ENCODE measurements around the gene MARCO. TPM values are rescaled to one million over a fixed set of nuclear protein-coding genes. Genes with fewer than 3 reads are reported as not detected.

Gene MARCO
- total RNA-seq, 1 experiment from 2014 or later = 0.43 TPM

DNA sequence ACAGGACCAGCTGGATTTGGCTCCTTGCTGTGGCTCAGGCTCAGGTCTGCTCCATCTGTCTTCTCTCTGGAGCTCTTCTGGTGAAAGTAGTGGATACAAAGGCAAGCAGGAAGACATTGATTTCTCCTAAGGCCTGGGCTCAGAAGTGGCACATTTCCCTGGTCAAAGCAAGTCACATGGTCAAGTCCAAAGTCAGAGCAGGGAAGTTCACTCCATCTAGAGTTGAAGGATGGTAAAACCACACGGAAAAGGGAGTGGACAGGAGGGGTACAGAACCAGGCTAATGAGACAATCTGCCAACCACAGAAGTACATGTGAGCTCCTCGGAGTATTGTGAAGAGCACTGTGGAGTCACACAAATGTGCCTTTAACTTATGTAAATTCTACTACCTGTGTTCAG, 66.1 kb downstream of the MARCO start:
- no TSS peak for BruUV-seq (replicated peaks)
- peak in 1 of 2 experiments; percentile 17 for DNase-seq
- CTCF ChIA-PET = interaction anchor here (1.3 kb wide), 1 partner anchor 130 kb away, joined by 5 read pairs; no protein-coding TSS in a partner anchor

DNA sequence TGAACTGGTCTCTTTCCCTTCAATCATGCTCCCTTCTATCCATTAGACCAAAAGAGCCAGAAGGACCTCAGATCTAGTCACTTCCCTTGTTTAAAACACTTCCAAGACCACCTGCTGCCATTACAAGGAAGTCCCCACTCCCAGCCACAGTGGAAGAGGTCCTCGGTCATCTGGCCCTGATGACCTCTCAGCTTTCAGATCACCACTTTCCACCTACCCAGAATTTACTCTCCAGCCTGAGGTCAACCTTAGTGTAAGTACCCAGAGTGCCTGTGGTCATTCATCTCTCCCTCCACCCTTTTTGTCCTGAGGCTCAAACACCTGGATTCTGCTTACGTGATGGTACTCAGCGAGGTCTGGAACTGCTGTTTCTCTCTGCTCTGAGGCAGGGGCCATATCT, 67.1 kb downstream of the MARCO start:
- CTCF ChIA-PET = no interaction called here
- no peaks in the 10 kb centered on the region; the same call in 1 of the 2 replicates for H3K9me3 ChIP-seq
- intact Hi-C loops (cut with micrococcal nuclease; ENCODE audit: unreplicated experiment) = no loop called here
- H3K27ac Mint-ChIP-seq (ENCODE audit: unreplicated experiment) = no peak overlapping the region
- no peaks in the 10 kb centered on the region for H3K36me3 Mint-ChIP-seq (ENCODE audit: insufficient read depth, unreplicated experiment)
- no peak overlapping the region for H3K4me3 ChIP-seq (ENCODE audit: low read depth, low read length)
- no peaks in the 10 kb centered on the region for H3K4me1 Mint-ChIP-seq (ENCODE audit: low read depth, unreplicated experiment)
- no peaks in the 10 kb centered on the region for H3K9me3 Mint-ChIP-seq (ENCODE audit: unreplicated experiment)
- POLR2A ChIA-PET = no interaction called here
- no peak overlapping the region for H3K4me3 Mint-ChIP-seq (ENCODE audit: unreplicated experiment)
- H3K36me3 ChIP-seq (ENCODE audit: control insufficient read depth, insufficient read depth, low read length) = no peaks in the 10 kb centered on the region
- no peaks in the 10 kb centered on the region; the same call in 1 of the 2 replicates for H3K4me1 ChIP-seq
- no TSS peak for BruUV-seq (replicated peaks)
- TF ChIP-seq, protein P1, sequence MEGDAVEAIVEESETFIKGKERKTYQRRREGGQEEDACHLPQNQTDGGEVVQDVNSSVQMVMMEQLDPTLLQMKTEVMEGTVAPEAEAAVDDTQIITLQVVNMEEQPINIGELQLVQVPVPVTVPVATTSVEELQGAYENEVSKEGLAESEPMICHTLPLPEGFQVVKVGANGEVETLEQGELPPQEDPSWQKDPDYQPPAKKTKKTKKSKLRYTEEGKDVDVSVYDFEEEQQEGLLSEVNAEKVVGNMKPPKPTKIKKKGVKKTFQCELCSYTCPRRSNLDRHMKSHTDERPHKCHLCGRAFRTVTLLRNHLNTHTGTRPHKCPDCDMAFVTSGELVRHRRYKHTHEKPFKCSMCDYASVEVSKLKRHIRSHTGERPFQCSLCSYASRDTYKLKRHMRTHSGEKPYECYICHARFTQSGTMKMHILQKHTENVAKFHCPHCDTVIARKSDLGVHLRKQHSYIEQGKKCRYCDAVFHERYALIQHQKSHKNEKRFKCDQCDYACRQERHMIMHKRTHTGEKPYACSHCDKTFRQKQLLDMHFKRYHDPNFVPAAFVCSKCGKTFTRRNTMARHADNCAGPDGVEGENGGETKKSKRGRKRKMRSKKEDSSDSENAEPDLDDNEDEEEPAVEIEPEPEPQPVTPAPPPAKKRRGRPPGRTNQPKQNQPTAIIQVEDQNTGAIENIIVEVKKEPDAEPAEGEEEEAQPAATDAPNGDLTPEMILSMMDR (IDR thresholded peaks at IDR 0.05; ENCODE audit: insufficient read depth in 1 of 2, low read depth in 1 of 2, low read length in 1 of 2, severe bottlenecking in 1 of 2, unreplicated experiment in 1 of 2) = no peak
- peaks cover 2% of the 10 kb centered on the region for H3K27me3 ChIP-seq (replicated peaks; ENCODE audit: control insufficient read depth, insufficient read depth, low read length)
- peaks cover 10% of the 10 kb centered on the region for H3K27me3 Mint-ChIP-seq (ENCODE audit: insufficient read depth, unreplicated experiment)
- no peak for DNase-seq

More for the DNA sequence above, 66.1 kb downstream of the MARCO start:
- no peaks in the 10 kb centered on the region for H3K36me3 ChIP-seq (ENCODE audit: control insufficient read depth, insufficient read depth, low read length)
- Mint-ChIP-seq H3K4me3 (ENCODE audit: unreplicated experiment) (no peak overlapping the region), H3K36me3 (ENCODE audit: insufficient read depth, unreplicated experiment) (no peaks in the 10 kb centered on the region), H3K27me3 (ENCODE audit: insufficient read depth, unreplicated experiment) (peaks cover 10% of the 10 kb centered on the region), H3K27ac (ENCODE audit: unreplicated experiment) (no peak overlapping the region), H3K9me3 (ENCODE audit: unreplicated experiment) (no peaks in the 10 kb centered on the region), H3K4me1 (ENCODE audit: low read depth, unreplicated experiment) (no peaks in the 10 kb centered on the region)
- H3K4me3 ChIP-seq (ENCODE audit: low read depth, low read length) = no peak overlapping the region
- intact Hi-C loops (cut with micrococcal nuclease; ENCODE audit: unreplicated experiment) = no loop called here
- POLR2A ChIA-PET = no interaction called here
- no peaks in the 10 kb centered on the region; the same call in 1 of the 2 replicates for H3K9me3 ChIP-seq
- peaks cover 2% of the 10 kb centered on the region for H3K27me3 ChIP-seq (replicated peaks; ENCODE audit: control insufficient read depth, insufficient read depth, low read length)
- no peaks in the 10 kb centered on the region; the same call in 1 of the 2 replicates for H3K4me1 ChIP-seq
- TF ChIP-seq, protein P1 (IDR thresholded peaks at IDR 0.05; ENCODE audit: insufficient read depth in 1 of 2, low read depth in 1 of 2, low read length in 1 of 2, severe bottlenecking in 1 of 2, unreplicated experiment in 1 of 2) = peak in 1 of 2 experiments; percentile 12

DNA sequence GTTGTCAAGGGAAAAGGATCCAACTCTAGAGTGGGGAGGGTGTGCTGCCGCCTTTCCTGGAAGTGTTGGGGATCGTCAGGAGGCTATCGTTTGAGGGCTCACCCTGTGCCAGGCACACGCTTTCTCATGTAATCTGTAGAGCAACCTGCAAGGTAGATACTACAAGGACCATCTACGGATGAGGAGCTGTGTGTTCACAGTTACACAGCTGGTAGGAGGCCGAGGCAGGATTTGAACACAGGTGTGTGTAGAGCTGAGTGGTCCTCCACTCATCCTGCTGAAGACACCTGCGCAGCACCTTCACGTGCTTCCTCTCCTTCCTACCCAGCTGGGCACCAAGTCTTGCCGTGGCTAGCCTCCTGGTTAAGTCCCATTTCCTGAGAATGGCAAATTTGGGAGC, 68.3 kb downstream of the MARCO start:
- H3K4me3 Mint-ChIP-seq (ENCODE audit: unreplicated experiment) = no peak overlapping the region
- intact Hi-C loops (cut with micrococcal nuclease; ENCODE audit: unreplicated experiment) = loop anchor here (5.0 kb wide), 2 partner anchors 302 to 652 kb away; no protein-coding TSS in a partner anchor
- CTCF ChIA-PET = no interaction called here

More for the DNA sequence above, 68.3 kb downstream of the MARCO start:
- Histone ChIP-seq H3K4me3 (ENCODE audit: low read depth, low read length) (no peak overlapping the region), H3K27me3 (replicated peaks; ENCODE audit: control insufficient read depth, insufficient read depth, low read length) (peaks cover 2% of the 10 kb centered on the region), H3K36me3 (ENCODE audit: control insufficient read depth, insufficient read depth, low read length) (no peaks in the 10 kb centered on the region), H3K4me1 (no peaks in the 10 kb centered on the region; the same call in 1 of the 2 replicates), H3K9me3 (no peaks in the 10 kb centered on the region)
- DNase-seq = peak in 1 of 2 experiments; percentile 17
- no peaks in the 10 kb centered on the region for H3K36me3 Mint-ChIP-seq (ENCODE audit: insufficient read depth, unreplicated experiment)
- H3K27me3 Mint-ChIP-seq (ENCODE audit: insufficient read depth, unreplicated experiment) = peaks cover 10% of the 10 kb centered on the region
- H3K27ac Mint-ChIP-seq (ENCODE audit: unreplicated experiment) = no peak overlapping the region
- peaks cover under 1% of the 10 kb centered on the region for H3K4me1 Mint-ChIP-seq (ENCODE audit: low read depth, unreplicated experiment)
- TF ChIP-seq, protein P1 (IDR thresholded peaks at IDR 0.05; ENCODE audit: insufficient read depth in 1 of 2, low read depth in 1 of 2, low read length in 1 of 2, severe bottlenecking in 1 of 2, unreplicated experiment in 1 of 2) = no peak
- POLR2A ChIA-PET = no interaction called here
- BruUV-seq (replicated peaks) = no TSS peak
- H3K9me3 Mint-ChIP-seq (ENCODE audit: unreplicated experiment) = no peaks in the 10 kb centered on the region
